ENCODE results near the gene NR6A1.

NR6A1 gene

GRCh38 chr9:124498499-124499146 lies 272.5 kb downstream of the NR6A1 start:
- no peak for DNase-seq

- no peak for DNase-seq
These were observed 273.1 kb downstream of the NR6A1 start for GRCh38 chr9:124498040-124498439.

GRCh38 chr9:124497441-124497840 lies 273.7 kb downstream of the NR6A1 start:
- DNase-seq: no peak

GRCh38 chr9:124496463-124496862 lies 274.6 kb downstream of the NR6A1 start:
- no peak for DNase-seq

GRCh38 chr9:124496075-124496449 lies 275.0 kb downstream of the NR6A1 start:
- DNase-seq: peak; percentile 2

- no peak for DNase-seq
These were observed 275.7 kb downstream of the NR6A1 start for GRCh38 chr9:124495126-124496074.

- DNase-seq: no peak
These were observed 277.2 kb downstream of the NR6A1 start for GRCh38 chr9:124493794-124494479.

GRCh38 chr9:124493218-124493617 lies 277.9 kb downstream of the NR6A1 start:
- DNase-seq: no peak

- DNase-seq: no peak
These were observed 278.3 kb downstream of the NR6A1 start for GRCh38 chr9:124492818-124493217.

- DNase-seq: no peak
These were observed 279.8 kb downstream of the NR6A1 start for GRCh38 chr9:124491049-124491975.

GRCh38 chr9:124490004-124490403 lies 281.1 kb downstream of the NR6A1 start:
- DNase-seq: no peak

GRCh38 chr9:124489222-124489621 lies 281.9 kb downstream of the NR6A1 start:
- DNase-seq: no peak

- DNase-seq: no peak
These were observed 282.4 kb downstream of the NR6A1 start for GRCh38 chr9:124488641-124489210.

- DNase-seq: no peak
These were observed 283.6 kb downstream of the NR6A1 start for GRCh38 chr9:124487260-124488182.

- DNase-seq: no peak
These were observed 284.3 kb downstream of the NR6A1 start for GRCh38 chr9:124486778-124487259.

GRCh38 chr9:124485936-124486335 lies 285.2 kb downstream of the NR6A1 start:
- no peak for DNase-seq

- DNase-seq: no peak
These were observed 285.9 kb downstream of the NR6A1 start for GRCh38 chr9:124485201-124485600.

- DNase-seq: no peak
These were observed 287.6 kb downstream of the NR6A1 start for GRCh38 chr9:124483481-124483880.

- DNase-seq: no peak
These were observed 288.6 kb downstream of the NR6A1 start for GRCh38 chr9:124482431-124483031.

GRCh38 chr9:124481115-124481514 lies 290.0 kb downstream of the NR6A1 start:
- no peak for DNase-seq

Data from CD4-positive, alpha-beta T cell treated with Interleukin-17A for 1 hour (primary cell).